CD4-positive, alpha-beta T cell treated with Interleukin-6 at 100 ng/mL for 8 hours (primary cell): Measurements from ENCODE around the gene ATL3.
"Not testable (repeated sequence)": the region's sequence is repeated elsewhere in the genome, so short reads cannot be mapped to it uniquely, and the experiment has no call there.

ENCODE experiments used
- DNase-seq: peaks from one replicate; pipeline ENCODE4 v3.0.0-alpha.2; 2020; ENCODE audit warnings: mixed read lengths, low spot score

Gene ATL3

DNA sequence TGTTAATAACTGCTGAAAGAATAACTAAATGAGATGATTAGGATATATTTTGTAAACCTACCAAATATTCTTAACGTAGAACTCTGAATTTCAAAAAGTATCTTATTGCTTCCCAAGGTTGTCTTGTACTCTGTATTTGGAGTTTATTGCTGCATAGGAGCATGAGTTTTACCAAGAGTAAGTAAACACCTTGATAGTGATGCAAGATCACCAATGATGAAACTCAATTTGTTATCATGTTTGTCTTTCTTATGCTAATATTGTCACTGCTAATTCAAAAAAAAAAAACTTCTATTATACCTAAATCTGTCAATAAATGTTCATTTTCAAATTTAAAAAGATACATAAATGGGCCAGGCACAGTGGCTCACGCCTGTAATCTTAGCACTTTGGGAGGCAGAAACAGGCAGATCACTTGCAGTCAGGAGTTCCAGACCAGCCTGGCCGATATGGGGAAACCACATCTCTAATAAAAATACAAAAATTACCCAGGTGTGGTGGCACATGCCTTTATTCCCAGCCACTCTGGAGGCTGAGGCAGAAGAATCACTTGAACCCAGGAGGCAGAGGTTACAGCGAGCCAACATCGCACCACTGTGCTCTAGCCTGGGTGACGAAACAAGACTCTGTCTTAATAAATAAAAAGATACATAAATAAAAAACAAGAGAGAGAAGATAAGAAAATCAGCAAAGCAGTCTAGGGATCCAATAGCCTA, 84.6 kb downstream of the ATL3 start:
- no peak for DNase-seq

GRCh38 chr11:63583357-63583677, 87.9 kb downstream of the ATL3 start:
- DNase-seq, result no peak

GRCh38 chr11:63581224-63581623, 90.0 kb downstream of the ATL3 start:
- DNase-seq, result not testable (repeated sequence)

- not testable (repeated sequence) for DNase-seq
These were observed 92.3 kb downstream of the ATL3 start for GRCh38 chr11:63578882-63579281.

DNA sequence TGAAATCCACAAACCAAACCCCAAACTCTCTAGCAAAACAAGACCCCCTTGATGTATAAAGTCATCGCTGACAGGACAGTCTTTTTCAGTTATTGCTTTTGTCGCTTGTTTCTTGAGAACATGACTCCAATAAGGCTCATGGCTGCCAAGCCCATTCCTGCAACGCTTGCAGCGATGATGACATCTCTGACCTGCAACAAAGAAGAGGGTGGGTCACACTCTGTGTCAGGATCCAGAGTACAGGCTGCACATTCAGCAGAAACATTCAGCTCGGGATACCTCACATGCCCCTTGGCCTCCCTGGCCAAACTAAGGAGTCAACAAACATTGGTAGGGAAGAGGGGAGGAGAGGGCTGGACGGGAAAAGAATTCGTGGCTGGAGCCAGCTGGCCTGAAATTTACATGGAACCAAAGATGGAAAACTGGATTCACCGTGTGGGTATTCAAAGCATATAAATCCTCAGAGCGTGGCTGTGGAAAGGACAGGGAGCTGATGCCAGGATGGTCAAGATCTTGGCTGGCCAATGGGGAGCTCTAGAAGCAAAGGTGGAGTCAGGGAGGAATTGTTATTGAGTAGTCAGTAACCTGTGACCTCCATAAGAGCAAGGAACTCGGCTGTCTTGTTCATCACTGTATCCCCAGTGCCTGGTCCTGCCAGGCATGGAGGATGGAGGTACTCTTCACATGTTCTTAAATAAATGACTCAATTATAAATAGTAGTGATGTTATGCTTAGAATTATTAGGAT, 96.1 kb downstream of the ATL3 start:
- no peak for DNase-seq
